ENCODE results near the gene ZBTB42. TPM values are rescaled to one million over a fixed set of nuclear protein-coding genes. Genes with fewer than 3 reads are reported as not detected.

Gene ZBTB42
- total RNA-seq, 1 experiment from 2014 or later: 5.5 TPM

DNA sequence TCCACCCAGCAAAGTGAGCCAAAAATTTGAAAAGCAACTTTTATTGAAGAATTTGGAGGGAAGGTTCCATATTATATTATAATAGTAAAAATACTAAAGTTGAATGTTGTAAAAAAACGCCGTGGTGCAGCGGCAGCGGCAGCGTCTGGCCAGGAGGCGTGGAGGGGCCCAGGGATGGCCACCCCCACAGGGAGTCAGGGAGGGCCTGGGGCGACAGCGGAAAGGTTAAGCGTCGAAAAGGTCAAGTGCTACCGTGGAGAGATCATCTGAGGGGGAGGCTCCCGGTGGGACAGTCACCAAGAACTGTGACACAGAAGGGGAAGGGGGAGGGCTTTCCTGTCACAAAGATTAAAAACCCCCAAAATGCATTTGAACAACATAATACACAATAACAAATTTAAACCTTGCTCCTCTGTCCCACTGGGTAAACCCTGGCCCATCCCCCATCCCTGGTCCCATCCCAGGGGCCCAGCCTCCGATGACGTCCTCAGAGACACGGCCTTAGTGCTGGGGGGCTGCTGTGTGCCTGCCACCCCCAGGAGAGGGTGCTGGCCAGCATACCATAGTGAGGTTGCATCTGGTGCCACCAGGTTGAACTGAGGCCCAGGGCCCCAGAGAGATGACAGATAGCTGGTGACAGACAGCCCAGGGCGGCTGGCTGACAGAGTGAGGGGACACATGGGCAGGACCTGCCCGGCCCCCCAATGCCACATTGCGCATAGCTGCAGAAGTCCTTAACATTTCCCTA, 31.4 kb upstream of the ZBTB42 start:
- no peak for DNase-seq (ENCODE audit: low read depth)

DNA sequence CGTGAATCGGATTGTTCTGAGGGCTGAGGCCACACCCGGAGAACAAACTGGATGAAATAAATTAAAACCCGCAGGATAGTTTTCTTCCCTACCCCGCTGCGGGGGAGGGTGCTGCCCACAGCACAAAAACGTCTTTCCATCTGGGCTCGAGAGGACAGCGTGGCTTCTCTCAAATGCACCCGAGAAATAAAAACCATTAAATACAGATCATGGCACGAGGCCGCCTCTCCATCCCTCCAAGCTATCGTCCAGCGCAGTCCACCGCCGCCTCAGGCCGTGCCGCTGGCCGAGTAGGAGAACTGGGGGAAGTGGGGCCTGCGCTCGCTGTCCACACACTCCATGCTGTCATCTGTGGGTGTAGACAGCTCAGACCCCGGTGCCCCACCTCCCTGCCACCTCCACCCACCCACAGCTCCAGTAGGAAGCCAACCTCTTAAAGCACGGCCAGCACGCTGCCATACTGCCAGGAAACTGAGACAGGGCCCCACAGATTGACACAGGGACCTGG, 30.8 kb upstream of the ZBTB42 start:
- no peak for DNase-seq (ENCODE audit: low read depth)

DNA sequence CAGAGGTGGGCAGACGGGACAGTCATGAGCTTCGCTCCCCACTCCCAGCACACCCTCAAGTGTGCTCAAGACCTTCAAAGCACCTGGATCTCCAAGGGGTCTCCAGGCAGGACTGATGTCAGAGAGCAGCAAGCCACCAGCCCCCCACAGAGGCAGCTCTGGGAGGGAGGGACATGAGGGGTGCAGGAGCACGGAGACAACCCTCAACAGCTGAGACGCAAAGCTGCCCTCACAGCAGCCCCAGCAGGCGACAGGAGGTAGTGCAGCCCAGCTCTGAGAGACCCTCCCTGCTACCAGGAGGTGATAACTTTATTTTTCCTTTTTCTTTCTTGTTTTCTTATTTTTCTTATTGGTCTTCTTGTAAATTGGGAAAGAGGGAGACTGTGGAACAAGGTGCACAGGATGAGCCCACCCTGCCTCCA, 30.0 kb upstream of the ZBTB42 start:
- no peak for DNase-seq (ENCODE audit: low read depth)

DNA sequence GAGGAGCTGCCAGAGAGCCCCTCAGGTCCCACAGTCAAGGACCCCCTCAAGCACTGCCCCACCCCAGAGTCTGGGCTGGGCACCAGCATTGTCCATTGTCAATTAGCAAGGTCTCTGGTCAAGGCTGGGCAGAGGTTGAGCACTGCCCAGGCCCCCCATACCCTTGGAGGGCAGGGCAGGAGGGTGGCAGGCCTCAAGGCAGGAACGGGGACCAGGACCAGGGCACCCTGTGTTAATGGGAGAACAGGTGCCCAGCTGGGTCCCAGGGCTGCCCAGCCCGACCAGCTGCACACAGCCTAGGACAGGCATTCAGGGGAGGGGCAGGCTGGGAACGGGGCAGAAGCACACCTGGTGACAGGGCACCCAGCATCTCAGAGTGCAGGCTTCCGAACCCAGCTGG, 29.5 kb upstream of the ZBTB42 start:
- DNase-seq (ENCODE audit: low read depth): no peak

DNA sequence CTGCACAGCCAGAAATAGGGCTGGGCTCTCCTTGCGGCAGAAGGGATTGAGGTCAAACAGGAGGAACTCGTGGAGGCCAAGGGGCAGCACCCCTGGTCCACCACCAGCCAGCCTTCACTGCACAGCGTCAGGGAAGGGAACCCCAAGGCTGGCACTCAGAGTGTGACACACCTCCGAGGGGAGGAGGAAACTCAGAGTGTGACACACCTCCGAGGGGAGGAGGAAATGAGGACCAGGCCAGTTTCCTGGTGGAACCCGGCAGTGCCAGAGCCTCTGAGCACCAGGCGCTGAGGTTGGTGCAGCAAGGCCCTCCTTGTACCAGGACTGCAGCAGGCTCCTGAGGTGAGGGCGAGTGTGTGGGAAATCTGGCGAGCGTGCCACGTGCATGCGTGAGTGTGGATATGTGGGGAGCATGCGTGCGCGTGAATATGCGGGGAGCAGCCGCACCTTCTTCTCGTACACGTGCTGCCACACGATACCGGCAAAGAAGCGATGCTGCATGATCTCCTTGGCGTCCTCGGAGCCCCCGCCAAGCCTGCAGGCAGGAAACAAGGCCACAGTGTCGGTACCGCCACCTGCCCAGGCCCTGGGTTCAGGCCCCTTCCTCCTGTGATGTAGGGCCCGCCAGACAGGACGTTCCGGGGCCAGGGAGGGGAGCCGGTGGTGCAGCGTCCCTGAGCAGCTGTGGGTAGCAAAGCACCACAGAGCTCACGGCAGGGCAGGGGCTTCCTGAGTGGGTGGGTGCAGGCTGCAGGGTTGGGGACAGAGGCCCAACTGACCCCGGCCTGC, 28.8 kb upstream of the ZBTB42 start:
- no peak for DNase-seq (ENCODE audit: low read depth)

DNA sequence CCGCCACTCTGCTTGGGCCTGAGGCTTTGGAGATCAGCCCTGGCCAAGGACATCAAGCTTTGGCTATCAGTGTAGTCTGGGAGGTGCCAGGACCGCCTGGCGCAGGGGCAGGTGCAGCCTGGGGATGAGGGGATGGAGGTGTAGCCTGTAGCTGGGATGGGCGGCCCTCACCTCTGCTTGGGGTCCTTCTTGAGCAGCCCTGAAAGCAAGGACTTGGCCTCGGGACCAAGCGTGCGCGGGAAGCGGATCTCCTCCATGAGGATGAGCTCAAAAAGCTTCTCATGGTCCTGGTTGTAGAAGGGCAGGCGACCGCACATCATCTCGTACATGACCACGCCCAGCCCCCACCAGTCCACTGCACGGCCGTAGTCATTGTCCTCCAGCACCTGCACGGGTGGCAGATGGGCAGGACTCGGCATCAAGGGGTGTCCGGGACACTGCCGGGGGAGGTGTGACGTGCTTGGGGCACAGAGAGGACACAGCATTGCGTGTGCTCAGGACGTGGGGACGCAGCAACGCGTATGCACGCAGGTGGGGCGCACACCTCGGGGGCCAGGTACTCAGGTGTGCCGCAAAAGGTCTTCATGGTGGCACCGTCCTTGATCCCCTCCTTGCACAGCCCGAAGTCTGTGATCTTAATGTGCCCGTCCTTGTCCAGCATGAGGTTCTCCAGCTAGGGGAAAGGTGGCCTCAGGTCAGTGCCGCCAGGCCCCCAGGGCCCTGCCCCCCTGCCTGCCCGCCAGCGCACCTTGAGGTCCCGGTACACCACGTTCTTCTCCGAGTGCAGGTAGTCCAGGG, 28.0 kb upstream of the ZBTB42 start:
- DNase-seq (ENCODE audit: low read depth): no peak

DNA sequence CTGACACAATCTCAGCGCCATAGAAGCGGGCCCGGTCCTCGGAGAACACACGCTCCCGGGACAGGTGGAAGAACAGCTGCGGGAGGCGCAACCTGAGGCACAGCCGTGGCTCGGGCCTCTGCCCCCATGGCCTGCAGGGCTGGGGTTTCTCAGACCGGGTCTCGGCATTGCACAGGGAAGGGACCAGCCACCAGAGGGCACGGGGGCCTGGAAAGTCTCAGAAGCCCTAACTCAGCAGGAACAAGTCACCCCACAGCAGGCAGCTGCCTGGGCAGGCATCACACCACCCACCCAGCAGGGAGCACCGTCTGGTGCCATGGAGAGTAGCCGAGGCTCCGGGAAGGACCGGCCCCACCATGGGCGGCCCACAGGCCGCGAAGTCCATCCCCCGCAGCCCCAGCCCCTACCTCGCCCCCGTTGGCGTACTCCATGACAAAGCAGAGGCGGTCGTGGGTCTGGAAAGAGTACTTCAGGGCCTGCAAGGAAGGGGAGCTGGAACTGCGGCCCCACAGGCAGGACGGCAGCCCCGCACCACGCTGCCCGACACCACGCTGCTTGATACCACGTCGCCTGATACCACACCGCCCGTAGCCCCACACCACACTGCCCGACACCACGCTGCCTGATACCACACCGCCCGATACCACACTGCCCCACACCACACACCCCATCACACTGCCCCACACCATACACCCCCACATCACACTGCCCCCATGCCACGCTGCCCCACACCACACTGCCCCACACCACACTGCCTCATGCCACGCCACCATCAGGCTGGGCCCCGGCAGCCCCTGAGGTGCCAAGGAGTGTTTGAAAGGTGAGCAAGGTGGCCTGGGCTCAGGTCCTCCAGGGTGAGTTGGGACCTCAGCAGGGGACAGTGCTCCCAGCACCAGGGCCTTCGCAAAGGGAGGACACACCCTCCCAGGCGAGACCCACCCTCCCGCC, 27.1 kb upstream of the ZBTB42 start:
- DNase-seq (ENCODE audit: low read depth): no peak

DNA sequence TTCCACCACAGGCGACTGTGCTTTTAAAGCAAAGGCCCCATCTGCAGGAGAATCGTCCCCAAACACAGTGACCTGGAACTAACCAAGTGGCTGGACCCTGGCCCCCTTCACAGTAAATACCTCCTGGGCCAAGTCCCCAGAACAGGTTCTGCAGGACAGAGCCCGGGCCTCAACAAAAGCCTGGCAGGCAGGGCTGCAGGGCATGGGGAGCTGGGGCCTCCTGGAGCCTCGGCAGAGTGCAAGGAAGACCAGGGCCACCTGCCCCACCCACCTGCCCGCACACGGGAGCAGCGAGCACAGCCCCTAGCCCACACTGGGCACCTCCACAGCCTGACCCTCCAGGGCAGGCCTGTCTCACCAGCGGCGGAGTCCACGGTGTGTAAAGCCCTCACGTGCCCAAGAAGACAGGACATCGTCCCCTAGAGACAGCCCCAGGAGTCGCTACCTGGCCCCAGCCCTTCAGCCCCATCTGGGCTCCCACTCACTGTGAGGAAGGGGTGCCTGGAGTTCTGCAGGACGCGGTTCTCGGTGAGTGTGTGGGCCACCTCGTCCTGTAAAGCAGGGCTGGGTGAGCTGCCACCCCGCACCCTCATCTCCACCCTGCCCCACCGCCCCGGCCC, 26.3 kb upstream of the ZBTB42 start:
- DNase-seq (ENCODE audit: low read depth): no peak

DNA sequence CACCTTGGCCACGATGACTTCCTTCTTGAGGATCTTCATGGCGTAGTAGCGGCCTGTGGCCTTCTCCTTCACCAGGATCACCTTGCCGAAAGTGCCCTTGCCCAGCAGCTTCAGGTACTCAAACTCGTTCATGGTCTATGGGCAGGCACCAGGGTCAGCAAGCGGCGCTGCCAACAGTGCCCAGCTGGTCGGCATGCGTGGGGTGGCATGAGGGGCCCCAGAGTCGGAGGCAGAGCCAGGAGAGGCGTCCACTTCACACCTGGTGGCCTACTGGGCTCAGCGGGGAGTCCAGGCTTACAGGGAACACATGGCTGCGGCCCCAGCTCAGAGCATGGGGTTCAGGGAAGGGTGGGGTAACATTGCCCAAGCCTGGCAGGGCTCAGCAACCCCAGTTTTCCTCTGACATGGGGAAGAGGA, 25.8 kb upstream of the ZBTB42 start:
- no peak for DNase-seq (ENCODE audit: low read depth)

DNA sequence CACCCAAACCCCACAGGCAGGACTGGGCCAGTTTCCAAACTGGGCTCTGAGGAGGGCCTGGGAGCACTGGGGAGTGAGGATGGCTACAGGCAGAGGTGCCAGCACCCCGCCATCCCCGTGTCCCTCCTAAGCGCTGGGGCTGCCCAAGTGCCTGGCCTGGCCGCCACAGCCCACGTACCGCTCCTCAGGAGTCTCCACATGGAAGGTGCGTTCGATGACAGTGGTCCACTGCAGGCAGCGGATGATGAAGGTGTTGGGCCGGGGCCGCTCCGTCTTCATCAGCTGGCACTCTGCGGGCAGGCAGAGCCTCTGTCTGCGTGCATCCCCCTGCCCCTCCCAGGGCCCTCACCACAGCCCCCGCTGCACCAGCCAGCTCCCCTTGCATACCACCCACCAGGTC, 24.4 kb upstream of the ZBTB42 start:
- DNase-seq (ENCODE audit: low read depth): no peak

DNA sequence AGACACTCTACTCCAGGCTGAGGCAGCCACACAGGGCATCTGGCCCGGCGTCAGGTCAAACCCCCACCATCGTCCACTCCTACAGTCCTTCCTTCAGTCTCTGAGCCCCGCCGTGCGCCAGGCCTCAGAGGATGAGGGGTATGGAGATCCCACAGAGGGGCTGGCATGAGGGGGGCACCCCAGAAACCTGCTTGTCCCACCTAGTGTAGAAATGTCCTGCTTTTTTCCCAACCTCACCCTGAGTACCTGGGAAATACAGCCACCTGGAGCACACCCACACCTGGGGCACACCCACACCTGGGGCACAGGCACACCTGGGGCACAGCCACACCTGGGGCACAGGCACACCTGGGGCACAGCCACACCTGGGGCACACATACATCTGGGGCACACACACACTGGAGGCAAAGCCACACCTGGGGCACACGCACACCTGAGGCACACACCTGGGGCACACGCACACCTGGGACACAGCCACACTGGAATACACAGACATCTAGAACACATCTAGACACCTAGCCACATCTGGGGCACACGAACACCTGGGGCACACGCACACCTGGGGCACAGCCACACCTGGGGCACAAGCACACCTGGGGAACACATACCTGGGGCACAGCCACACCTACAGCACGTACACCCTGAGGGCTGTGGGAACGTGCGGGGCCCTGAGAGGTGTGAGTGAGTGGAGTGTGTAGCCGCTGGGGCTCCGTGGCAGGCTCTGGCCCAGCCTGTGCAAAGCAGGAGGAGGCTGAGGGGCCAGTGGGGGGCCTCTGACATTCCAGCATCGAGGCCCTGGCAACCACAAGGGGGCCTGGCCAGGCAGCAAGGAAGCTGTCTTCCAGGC, 23.7 kb upstream of the ZBTB42 start:
- DNase-seq (ENCODE audit: low read depth): no peak

DNA sequence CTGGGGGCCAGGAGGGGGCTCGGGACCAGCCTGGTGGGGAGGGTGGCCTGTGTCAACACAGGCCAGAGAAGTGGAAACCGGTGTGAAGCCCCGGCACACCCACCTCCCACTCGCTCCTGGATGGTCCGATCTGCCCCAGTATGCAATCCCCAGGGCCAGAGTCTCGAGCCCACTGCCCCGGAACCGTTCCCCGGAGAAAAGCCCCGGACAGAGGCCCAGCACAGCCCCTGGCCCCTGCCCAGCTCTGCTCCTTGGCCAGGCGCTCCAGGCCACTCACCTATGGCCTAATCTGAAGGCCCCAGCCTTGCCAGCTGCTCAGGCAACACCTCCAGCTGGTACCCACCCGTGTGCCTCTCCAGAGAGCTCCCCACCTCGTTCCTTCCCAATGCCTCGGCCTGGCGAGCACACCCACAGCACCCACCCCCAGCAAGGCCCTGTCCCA, 23.1 kb upstream of the ZBTB42 start:
- DNase-seq (ENCODE audit: low read depth): no peak

DNA sequence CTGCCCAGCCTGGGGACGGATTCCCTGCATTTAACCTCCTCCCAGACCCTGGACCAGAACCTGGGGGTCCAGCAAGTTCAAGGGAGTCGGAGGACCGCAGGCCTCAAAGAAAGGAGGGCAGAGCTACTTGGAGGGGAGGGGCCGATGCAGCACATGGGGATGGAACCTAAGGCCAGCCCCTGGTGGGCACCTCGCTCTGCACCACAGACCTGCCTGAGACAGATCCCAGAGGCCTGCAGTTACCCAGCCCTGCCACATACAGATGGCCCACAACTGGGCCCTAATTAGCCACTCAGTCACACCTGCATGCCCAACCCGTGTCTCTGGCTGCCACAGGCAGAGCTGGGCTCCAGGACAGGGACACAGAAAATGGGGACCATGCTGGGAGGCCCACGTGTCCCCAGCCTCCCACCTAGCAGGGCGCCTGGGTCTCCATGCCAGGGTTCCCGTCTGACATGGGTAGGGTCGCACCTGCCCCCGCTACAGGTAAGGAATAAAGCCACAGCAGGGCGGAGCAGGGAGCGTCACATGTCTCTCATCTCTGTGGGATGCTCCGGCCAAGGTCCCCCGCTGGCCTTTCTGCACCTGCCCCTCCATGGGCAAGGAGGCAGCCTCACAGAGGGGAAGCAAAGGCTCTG, 22.1 kb upstream of the ZBTB42 start:
- DNase-seq (ENCODE audit: low read depth): no peak

DNA sequence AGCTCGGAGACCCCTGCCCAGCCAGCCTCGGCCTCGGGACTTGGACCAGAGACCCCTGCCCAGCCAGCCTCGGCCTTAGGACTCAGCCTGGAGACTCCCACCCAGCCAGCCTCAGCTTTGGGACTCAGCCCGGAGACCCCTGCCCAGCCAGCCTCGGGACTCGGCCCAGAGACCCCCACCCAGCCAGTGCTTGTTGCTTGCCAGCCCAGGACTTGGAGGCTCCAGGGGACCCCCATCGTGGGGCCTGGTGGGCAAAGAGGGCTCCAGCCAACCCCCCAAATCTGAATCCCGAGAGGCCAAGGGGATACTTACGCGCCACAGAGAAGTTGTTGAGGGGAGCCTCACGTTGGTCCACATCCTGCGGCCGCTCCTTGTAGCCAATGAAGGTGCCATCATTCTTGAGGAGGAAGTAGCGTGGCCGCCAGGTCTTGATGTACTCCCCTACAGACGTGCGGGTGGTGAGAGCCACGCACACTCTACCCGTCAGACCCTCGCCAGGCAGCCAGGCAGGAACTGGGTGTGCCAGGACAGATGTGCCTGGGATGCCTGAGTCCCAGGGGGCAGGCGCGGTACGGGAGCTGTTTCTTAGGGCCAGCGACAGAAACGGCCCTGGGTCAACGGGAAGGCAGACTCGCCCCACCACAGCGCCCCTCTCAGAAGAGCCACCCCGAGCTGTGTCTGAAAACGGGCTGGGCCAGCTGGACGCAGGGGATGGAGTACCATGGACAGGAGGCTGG, 21.0 kb upstream of the ZBTB42 start:
- no peak for DNase-seq (ENCODE audit: low read depth)

DNA sequence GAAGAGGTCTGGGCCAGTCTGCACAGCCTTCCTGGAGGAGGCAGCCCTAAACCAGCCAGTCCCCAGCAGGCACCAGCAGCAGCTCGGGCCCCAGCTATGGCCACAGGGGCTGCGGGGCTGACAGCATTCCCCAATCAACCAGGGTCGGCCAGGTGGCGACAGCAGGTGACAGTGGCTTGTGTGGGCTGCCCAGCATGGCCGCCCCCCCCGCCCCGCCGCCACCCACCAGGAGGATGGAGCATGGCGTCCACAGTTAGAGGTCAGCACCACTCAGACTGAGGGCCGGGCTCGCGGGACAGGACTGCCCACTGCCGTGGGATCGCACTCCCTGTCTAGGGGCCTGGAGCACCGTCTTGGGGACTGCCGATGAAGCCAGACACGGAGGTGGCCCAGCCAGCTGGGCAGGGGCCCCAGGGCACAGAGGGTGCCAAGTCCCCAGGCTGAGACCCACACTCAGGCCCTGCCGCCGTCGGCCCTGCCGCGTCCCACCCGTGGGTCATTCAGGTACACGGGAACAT, 20.3 kb upstream of the ZBTB42 start:
- DNase-seq (ENCODE audit: low read depth): no peak

DNA sequence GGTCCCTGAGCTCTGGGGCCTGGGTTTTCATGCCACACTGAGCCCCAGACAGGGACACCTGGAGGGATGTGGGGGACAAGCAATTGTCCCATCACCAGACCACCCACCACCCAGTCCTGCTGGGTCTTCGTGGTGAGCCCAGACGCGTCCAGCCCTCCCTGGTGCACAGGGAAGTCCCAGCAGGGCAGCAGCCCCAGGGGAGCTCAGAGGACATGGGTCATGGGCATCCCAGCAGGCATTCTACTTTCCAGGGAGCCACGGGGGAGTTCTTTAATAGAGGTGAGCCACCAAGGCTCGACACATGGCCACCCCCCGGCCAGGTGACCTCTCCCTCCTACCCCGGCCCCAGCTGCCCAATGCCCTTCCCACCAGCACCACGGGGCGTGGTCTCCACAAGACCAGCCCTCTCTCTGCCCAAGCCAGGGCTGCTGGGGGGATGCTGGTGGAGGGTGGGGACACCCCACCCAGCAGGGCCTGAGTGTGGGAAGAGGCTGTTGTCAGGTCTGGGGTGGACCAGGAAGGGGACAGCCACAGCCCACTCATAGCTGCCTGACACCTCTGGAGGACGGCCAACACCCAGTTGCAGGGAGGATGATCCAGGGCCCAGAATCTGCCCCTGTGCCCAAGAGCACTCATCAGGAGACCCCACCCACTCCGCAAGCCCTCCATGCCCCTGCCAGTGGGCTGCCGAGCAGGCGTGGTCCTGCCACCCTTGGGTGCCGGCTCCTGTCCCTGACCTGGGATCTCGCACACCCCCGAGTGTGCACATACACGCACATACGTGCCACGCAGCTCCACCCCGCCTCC, 19.4 kb upstream of the ZBTB42 start:
- DNase-seq (ENCODE audit: low read depth): no peak

All from HT1080 (cell line).